SU-DHL-6 (cell line): Measurements from ENCODE around the gene AQP1.

Source experiments
- CTCF ChIP-seq: fragments of 200-600 bp; sonication (generic); IDR thresholded peaks from one replicate; pipeline ENCODE4 v1.5.1; 2017; ENCODE audit warnings: antibody characterized with exemption, mild to moderate bottlenecking, low read length, moderate library complexity; ENCODE audit not compliant: insufficient read depth, poor library complexity, severe bottlenecking
- EZH2phosphoT487 ChIP-seq: fragments of 200-600 bp; sonication (generic), shearing (Covaris generic); conservative IDR thresholded peaks from 2 replicates; pipeline ENCODE4 v1.6.1; 2018; ENCODE audit warnings: mild to moderate bottlenecking, antibody characterized with exemption, low read length, moderate library complexity, mixed read lengths

GRCh38 chr7:30907527-30908267, 4.0 kb upstream of the AQP1 start:
- TF ChIP-seq CTCF = no peak
- no peak for TF ChIP-seq EZH2phosphoT487
